Activated CD4-positive, alpha-beta T cell treated with anti-CD3 and anti-CD28 coated beads for 48 hours (primary cell): ENCODE data around the gene MTFMT.

Experiments
- DNase-seq: peaks from one replicate; pipeline ENCODE4 v3.0.0-alpha.2; 2020

MTFMT gene

DNA sequence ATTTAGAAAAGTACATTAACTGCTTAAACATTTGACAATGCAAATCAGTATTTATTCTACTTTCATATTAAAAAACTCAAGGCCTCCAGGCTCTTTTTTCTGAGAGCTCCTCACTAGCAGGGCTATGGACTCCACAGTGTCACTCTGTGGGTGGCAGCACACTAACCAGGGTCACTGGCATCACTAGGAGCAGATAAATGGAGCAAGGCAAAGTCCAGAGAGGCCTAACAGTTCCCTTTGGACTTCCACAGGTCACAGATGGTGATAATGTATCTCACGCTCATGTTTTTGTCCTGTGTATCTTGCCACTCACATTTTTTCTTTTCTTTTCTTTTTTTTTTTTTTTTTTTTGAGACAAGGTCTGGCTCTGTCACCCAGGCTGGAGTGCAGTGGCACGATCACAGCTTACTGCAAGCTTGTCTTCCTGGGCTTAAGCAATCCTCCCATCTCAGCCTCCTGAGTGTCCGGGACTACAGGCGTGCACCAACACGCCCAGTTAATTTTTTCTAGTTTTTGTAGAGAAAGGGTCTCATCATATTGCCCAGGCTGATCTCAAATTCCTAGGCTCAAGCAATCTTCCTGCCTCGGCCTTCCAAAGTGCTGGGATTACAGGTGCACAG lies 47.5 kb downstream of the MTFMT start:
- no peak for DNase-seq

DNA sequence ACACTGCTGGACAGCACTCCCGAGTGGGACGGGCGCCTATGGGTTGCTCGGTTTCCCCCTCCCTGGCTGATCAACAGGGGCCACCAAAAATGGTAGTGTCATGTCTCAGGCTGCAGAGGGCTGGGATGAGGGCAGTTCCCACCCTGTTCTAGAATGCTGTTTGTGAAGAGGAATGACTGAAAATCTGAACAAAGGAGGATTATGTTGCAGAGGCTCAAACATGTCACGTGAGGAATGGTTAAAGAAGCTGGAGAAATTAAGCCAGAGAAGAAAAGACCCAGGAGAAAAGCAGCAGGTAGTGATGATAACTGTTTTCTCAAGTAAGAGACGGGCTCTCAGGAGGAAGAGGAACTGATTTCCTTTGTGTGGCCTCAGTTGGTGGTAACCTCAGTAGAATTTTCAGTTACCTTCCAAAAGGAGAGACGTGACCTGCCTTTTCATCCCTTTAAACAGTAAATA lies 50.2 kb downstream of the MTFMT start:
- no peak for DNase-seq

DNA sequence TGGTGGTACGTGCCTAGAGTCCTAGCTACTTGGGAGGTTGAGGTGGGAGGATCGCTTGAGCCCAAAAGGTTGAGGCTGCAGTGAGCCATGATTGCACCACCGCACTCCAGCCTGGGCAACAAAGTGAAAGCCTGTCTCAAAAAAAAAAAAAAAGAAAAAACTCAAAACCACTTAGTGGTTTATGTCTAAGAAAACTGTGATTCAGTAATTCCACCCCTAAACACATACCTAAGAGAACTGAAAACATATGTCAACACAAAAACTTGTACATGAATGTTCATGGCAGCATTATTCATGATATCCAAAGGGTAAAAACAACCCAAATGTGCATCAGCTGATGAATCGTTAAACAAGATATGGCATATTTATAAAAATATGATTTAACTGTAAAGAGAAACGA lies 54.0 kb downstream of the MTFMT start:
- DNase-seq: no peak

DNA sequence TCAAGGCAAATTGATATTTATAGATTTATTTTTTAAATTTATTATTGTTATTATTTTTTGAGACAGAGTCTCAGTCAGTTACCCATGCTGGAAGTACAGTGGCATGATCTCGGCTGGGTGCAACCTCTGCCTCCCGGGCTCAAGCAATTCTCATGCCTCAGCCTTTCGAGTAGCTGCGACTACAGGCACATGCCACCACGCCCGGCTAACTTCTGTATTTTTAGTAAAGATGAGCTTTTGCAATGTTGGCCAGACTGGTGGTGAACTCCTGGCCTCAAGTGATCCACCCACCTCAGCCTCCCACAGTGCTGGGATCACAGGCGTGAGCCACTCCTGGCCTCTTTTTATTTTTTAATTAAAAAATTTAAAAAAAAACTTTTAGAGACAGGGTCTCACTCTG lies 58.7 kb downstream of the MTFMT start:
- DNase-seq: no peak

DNA sequence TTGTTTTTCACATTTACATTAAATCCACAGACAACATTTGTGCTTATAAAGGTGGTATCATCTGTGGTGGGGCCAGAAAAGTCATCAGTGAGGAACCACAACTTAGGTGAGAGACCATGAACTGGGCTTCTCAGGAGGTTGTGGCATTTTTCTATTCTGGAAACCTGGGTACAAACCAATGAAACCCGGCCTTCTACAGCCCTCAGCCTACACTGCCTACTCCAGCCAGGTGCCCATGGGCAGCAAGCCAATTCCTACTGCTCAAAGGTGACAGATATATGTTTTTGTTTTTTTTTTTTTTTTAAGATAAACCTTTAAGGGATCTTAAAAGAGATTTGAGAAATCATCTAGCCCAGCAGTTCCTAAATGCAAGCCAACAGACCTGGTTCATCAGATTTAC lies 60.0 kb downstream of the MTFMT start:
- DNase-seq: no peak

DNA sequence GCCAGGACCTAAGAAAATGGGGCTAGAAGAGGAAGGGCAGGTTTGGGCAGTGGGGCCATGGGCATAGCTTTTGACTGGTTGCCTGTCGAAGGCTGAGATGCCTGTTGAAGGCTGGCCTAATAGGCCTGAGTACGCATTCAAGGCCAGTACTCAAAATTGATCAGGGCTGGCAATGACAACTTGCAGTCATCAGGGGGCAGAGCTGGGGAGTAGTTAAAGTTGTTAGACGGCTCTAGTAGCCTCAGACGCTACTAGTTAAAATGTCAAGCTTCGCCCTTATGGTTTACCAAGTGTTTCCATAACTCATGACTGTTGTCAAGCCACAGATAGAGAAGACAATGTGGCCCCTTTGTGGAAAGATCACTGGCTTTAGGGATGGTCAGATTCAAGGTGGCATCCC lies 68.4 kb downstream of the MTFMT start:
- DNase-seq: no peak

DNA sequence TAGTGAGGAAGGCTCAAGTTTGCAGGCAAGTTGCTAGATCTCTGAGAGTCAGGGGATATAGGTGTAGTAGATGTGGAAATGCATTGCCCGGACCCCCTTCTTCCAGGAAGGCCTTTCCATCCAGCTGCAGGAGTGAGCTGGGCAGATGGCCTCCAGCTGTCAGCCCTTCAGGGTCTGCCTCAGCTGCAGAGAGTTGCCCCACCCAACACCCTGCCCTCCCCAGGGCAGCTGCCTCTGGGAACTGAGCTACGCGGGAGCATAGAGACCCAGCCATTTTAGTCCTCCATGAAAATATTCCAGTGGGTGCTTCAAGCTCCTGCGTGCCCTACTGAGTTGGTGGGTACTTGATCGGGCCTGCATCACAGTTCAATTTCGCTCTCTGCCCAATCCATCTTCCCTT lies 69.3 kb downstream of the MTFMT start:
- DNase-seq: no peak

DNA sequence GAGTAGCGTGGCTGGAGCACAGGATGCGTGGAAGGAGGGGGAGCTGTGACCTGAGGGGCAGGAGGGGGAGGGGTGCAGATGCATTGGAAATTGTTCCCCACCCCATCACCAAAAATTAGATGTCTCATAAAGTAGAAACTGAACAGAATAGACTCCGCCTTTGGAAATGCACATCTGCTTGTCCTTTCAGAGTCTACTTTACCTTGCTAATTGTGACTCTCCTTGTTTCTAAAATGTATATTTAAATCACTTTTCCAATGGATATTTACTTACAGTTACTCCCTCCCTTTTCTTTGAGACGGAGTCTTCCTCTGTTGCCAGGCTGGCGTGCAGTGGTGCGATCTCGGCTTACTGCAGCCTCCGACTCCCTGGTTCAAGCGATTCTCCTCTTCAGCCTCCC lies 70.3 kb downstream of the MTFMT start:
- no peak for DNase-seq

DNA sequence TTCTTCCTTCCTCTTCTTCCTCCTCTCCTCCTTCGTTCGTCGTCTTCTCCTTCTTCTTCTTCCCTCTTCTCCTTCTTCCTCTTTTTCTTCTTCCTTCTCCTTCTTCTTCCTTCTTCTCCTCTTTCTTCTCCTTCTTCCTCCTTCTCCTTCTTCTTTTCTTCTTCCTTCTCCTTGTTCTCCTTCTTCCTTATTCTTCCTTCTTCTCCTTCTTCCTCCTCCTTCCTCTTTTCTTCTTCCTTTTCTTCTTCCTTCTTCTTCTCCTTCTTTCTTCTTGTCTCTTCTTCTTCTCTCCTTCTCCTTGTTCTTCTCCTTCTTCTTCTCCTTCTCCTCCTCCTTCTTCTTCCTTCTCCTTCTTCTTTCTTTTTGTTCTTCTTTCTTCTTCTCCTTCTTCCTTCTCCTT lies 75.0 kb downstream of the MTFMT start:
- DNase-seq: no peak

DNA sequence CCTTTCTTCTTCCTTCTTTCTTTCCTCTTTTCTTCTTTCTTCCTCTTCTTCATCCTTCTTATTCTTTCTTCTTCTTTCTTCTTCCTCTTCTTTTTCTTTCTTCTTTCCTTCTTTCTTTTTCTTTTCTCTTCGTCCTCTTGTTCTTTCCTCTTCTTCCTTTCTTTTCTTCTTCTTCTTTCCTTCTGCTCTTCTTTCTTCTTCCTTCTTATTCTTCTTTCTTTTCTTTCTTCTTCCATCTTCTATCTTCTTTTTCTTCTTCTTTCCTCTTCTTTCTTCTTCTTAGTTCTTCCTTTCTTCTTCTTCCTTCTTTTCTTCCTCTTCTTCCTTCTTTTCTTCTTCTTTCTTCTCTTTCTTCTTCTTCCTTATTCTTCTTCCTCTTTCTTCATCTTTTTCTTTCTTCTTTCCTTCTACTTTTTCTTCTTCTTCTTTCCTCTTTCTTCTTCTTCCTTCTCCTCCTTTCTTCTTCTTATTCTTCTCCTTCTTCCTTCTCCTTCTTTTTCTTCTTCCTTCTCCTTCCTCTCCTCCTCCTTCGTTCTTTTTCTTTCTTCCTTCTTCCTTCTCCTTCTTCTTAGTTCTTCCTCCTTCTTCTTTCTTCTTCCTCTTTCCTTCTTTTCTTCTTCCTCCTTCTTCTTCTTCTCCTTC lies 77.5 kb downstream of the MTFMT start:
- no peak for DNase-seq
